Neuronal stem cell (in vitro differentiated cells): ENCODE results near the gene GLOD4.

Experiments used
- DNase-seq: peaks from one replicate; pipeline ENCODE4 v3.0.0-alpha.2; 2013; ENCODE audit warnings: low spot score
- H2AFZ ChIP-seq: one replicate; pipeline ENCODE4 v1.6.1; 2013; ENCODE audit warnings: mild to moderate bottlenecking, low read length, inconsistent platforms
- H2AK5ac ChIP-seq: 2 replicates; pipeline ENCODE4 v1.6.1; 2013; ENCODE audit warnings: low read depth, mild to moderate bottlenecking, inconsistent platforms, low read length, moderate library complexity, mixed read lengths
- H2BK120ac ChIP-seq: 2 replicates; pipeline ENCODE4 v1.6.1; 2013; ENCODE audit warnings: low read depth, mild to moderate bottlenecking, inconsistent platforms, low read length, moderate library complexity, mixed read lengths
- H2BK12ac ChIP-seq: one replicate; pipeline ENCODE4 v1.6.1; 2013; ENCODE audit warnings: low read length, inconsistent platforms
- H2BK15ac ChIP-seq: 2 replicates; pipeline ENCODE4 v1.6.1; 2013; ENCODE audit warnings: mild to moderate bottlenecking, low read length, inconsistent platforms, mixed read lengths
- H2BK5ac ChIP-seq: one replicate; pipeline ENCODE4 v1.6.1; 2013; ENCODE audit warnings: inconsistent platforms, mild to moderate bottlenecking, low read length, moderate library complexity
- H3K14ac ChIP-seq: one replicate; pipeline ENCODE4 v1.6.1; 2013; ENCODE audit warnings: low read length, inconsistent platforms
- H3K18ac ChIP-seq: 2 replicates; pipeline ENCODE4 v1.6.1; 2013; ENCODE audit warnings: low read length, inconsistent platforms
- H3K23ac ChIP-seq: 2 replicates; pipeline ENCODE4 v1.6.1; 2013; ENCODE audit warnings: low read depth, mild to moderate bottlenecking, mixed read lengths, low read length, inconsistent platforms; ENCODE audit not compliant: poor library complexity
- H3K27ac ChIP-seq: replicated peaks from 3 replicates; pipeline ENCODE4 v1.5.1; 2013; ENCODE audit warnings: low read length, inconsistent platforms
- H3K27me3 ChIP-seq, 3 experiments: 2 replicates each; pipeline ENCODE4 v1.6.1; 2013; ENCODE audit warnings: low read length in 3 of 3, mild to moderate bottlenecking in 2 of 3, inconsistent platforms in 1 of 3, low read depth in 1 of 3, mixed read lengths in 1 of 3, moderate library complexity in 1 of 3; ENCODE audit not compliant: control insufficient read depth in 3 of 3, insufficient read depth in 3 of 3
- H3K36me3 ChIP-seq, 2 donors: replicated peaks in 1 of 2; 2 replicates each; pipeline ENCODE4 v1.6.1; 2013; ENCODE audit warnings: low read length in 2 of 2; ENCODE audit not compliant: control insufficient read depth in 2 of 2, insufficient read depth in 2 of 2
- H3K4ac ChIP-seq: 2 replicates; pipeline ENCODE4 v1.6.1; 2013; ENCODE audit warnings: inconsistent platforms, mild to moderate bottlenecking, low read length, moderate library complexity
- H3K4me1 ChIP-seq, 2 donors: 1 replicate in 1 of 2; 2 replicates in 1 of 2; pipeline ENCODE4 v1.6.1; 2013; ENCODE audit warnings: low read length in 2 of 2, low read depth in 1 of 2; ENCODE audit not compliant: control insufficient read depth in 2 of 2, insufficient read depth in 1 of 2
- H3K4me2 ChIP-seq: one replicate; pipeline ENCODE4 v1.6.1; 2013; ENCODE audit warnings: mild to moderate bottlenecking, low read length, inconsistent platforms; ENCODE audit not compliant: insufficient read depth, poor library complexity, severe bottlenecking
- H3K4me3 ChIP-seq, 2 donors: 2 replicates each; pipeline ENCODE4 v1.5.1; 2013; ENCODE audit warnings: low read length in 2 of 2, mild to moderate bottlenecking in 2 of 2, inconsistent platforms in 1 of 2, moderate library complexity in 1 of 2
- H3K79me1 ChIP-seq: one replicate; pipeline ENCODE4 v1.6.1; 2013; ENCODE audit warnings: low read depth, mild to moderate bottlenecking, inconsistent platforms, low read length, moderate library complexity
- H3K9ac ChIP-seq: one replicate; pipeline ENCODE4 v1.6.1; 2013; ENCODE audit warnings: mild to moderate bottlenecking, low read depth, low read length, inconsistent platforms; ENCODE audit not compliant: poor library complexity
- H3K9me3 ChIP-seq, 2 donors: replicated peaks in 1 of 2; 2 replicates each; pipeline versions ENCODE3 to v1.6.1; 2013; ENCODE audit warnings: low read length in 2 of 2, mild to moderate bottlenecking in 2 of 2, inconsistent platforms in 1 of 2, low read depth in 1 of 2, mixed read lengths in 1 of 2, moderate library complexity in 1 of 2; ENCODE audit not compliant: control insufficient read depth in 2 of 2, insufficient read depth in 1 of 2
- H4K8ac ChIP-seq: one replicate; pipeline ENCODE4 v1.6.1; 2013; ENCODE audit warnings: low read depth, mild to moderate bottlenecking, inconsistent platforms, low read length, moderate library complexity
- H4K91ac ChIP-seq: one replicate; pipeline ENCODE4 v1.6.1; 2013; ENCODE audit warnings: low read length, low read depth, mild to moderate bottlenecking, inconsistent platforms; ENCODE audit not compliant: poor library complexity
- WGBS, 2 donors: extraction: QIAGEN DNeasy Blood & Tissue Kit; methylation state at CpG; one replicate each; pipeline ENCODE4 v1.1.7; 2013; ENCODE audit warnings: missing lambda C conversion rate in 2 of 2, mixed read lengths in 1 of 2; ENCODE audit not compliant: insufficient read length in 2 of 2, insufficient replicate concordance in 1 of 2; ENCODE audit errors: extremely low coverage in 2 of 2; 5-methylcytosine and 5-hydroxymethylcytosine counted together

GLOD4 gene

GRCh38 chr17:778096-778495 lies 4.0 kb downstream of the GLOD4 start:
- Histone ChIP-seq H2BK12ac (no peak overlapping the region), H3K14ac (no peak overlapping the region), H3K4ac (no peak overlapping the region), H3K27me3 (no peaks in the 10 kb centered on the region), H3K4me2 (no peak overlapping the region), H2BK15ac (no peak overlapping the region), H3K9me3 (no peaks in the 10 kb centered on the region), H3K23ac (no peak overlapping the region), H3K18ac (no peak overlapping the region), H4K91ac (no peak overlapping the region), H2BK120ac (no peak overlapping the region), H2AFZ (no peak overlapping the region), H3K9ac (no peak overlapping the region), H3K4me1 (peaks cover 12 to 16% of the 10 kb centered on the region in 2 donors), H3K36me3 (peaks cover 31 to 63% of the 10 kb centered on the region in 2 donors), H4K8ac (no peak overlapping the region), H2BK5ac (no peak overlapping the region), H2AK5ac (no peak overlapping the region), H3K4me3 (no peak overlapping the region), H3K27ac (no peak overlapping the region), H3K79me1 (peaks cover 10% of the 10 kb centered on the region)
- no peak for DNase-seq
- no CpG with 5 or more reads among the region's 11 CpGs for WGBS, 2 donors

- no peaks in the 10 kb centered on the region for H3K27me3 ChIP-seq
- no peak overlapping the region for H2AK5ac ChIP-seq
- WGBS, 2 donors: no CpG with 5 or more reads among the region's 5 CpGs
- H2AFZ ChIP-seq: no peak overlapping the region
- no peak overlapping the region for H4K8ac ChIP-seq
- peak overlapping the region; percentile 52 for H2BK120ac ChIP-seq
- no peak overlapping the region for H3K14ac ChIP-seq
- H3K9me3 ChIP-seq: no peaks in the 10 kb centered on the region
- H3K4ac ChIP-seq: no peak overlapping the region
- peak overlapping the region; percentile 88 for H3K27ac ChIP-seq
- H3K4me2 ChIP-seq: peak overlapping the region; percentile 62
- no peak for DNase-seq
- H2BK12ac ChIP-seq: no peak overlapping the region
- no peak overlapping the region for H4K91ac ChIP-seq
- H3K9ac ChIP-seq: no peak overlapping the region
- H3K4me1 ChIP-seq: peaks cover 6 to 18% of the 10 kb centered on the region in 2 donors
- H3K36me3 ChIP-seq: peaks cover 44 to 89% of the 10 kb centered on the region in 2 donors
- H3K79me1 ChIP-seq: peaks cover 3% of the 10 kb centered on the region
- no peak overlapping the region for H3K4me3 ChIP-seq
- H3K18ac ChIP-seq: peak overlapping the region; percentile 33
- H2BK5ac ChIP-seq: peak overlapping the region; percentile 22
- no peak overlapping the region for H3K23ac ChIP-seq
- H2BK15ac ChIP-seq: no peak overlapping the region
Measured at GRCh38 chr17:774313-774584, 7.8 kb downstream of the GLOD4 start.

- no peak overlapping the region for H3K23ac ChIP-seq
- no peak overlapping the region for H3K14ac ChIP-seq
- peaks cover under 1% of the 10 kb centered on the region for H3K79me1 ChIP-seq
- H2BK12ac ChIP-seq: no peak overlapping the region
- H3K27ac ChIP-seq: peak overlapping the region; percentile 88
- H3K27me3 ChIP-seq: no peaks in the 10 kb centered on the region
- peaks cover 46 to 89% of the 10 kb centered on the region in 2 donors for H3K36me3 ChIP-seq
- peak overlapping the region; percentile 62 for H3K4me2 ChIP-seq
- peaks cover 6 to 18% of the 10 kb centered on the region in 2 donors for H3K4me1 ChIP-seq
- no CpG with 5 or more reads among the region's 14 CpGs for WGBS, 2 donors
- H3K18ac ChIP-seq: peak overlapping the region; percentile 33
- peak overlapping the region; percentile 52 for H2BK120ac ChIP-seq
- no peak overlapping the region for H3K9ac ChIP-seq
- H4K8ac ChIP-seq: no peak overlapping the region
- peak; percentile 70 for DNase-seq
- no peak overlapping the region for H3K4me3 ChIP-seq
- H3K4ac ChIP-seq: no peak overlapping the region
- H3K9me3 ChIP-seq: no peaks in the 10 kb centered on the region
- H2BK15ac ChIP-seq: no peak overlapping the region
- peak overlapping the region; percentile 22 for H2BK5ac ChIP-seq
- no peak overlapping the region for H2AFZ ChIP-seq
- no peak overlapping the region for H2AK5ac ChIP-seq
- no peak overlapping the region for H4K91ac ChIP-seq
Measured at GRCh38 chr17:773467-774312, 8.4 kb downstream of the GLOD4 start.

GRCh38 chr17:773016-773415 lies 9.1 kb downstream of the GLOD4 start:
- H3K79me1 ChIP-seq: no peaks in the 10 kb centered on the region
- no peaks in the 10 kb centered on the region for H3K9me3 ChIP-seq
- no peak overlapping the region for H2BK120ac ChIP-seq
- H2AFZ ChIP-seq: no peak overlapping the region
- WGBS, 2 donors: no CpG with 5 or more reads among the region's 5 CpGs
- H4K8ac ChIP-seq: no peak overlapping the region
- no peak overlapping the region for H4K91ac ChIP-seq
- H3K23ac ChIP-seq: no peak overlapping the region
- peaks cover 6 to 18% of the 10 kb centered on the region in 2 donors for H3K4me1 ChIP-seq
- no peak overlapping the region for H2BK15ac ChIP-seq
- no peak overlapping the region for H3K18ac ChIP-seq
- H3K36me3 ChIP-seq: peaks cover 40 to 83% of the 10 kb centered on the region in 2 donors
- H3K27me3 ChIP-seq: no peaks in the 10 kb centered on the region
- H2AK5ac ChIP-seq: no peak overlapping the region
- no peak overlapping the region for H3K4ac ChIP-seq
- no peak overlapping the region for H2BK5ac ChIP-seq
- H3K4me3 ChIP-seq: no peak overlapping the region
- H2BK12ac ChIP-seq: no peak overlapping the region
- DNase-seq: no peak
- H3K9ac ChIP-seq: no peak overlapping the region
- peak overlapping the region; percentile 85 for H3K27ac ChIP-seq
- no peak overlapping the region for H3K14ac ChIP-seq
- no peak overlapping the region for H3K4me2 ChIP-seq
